Chondrocyte (in vitro differentiated cells): ENCODE results near the gene SPAM1. TPM values are rescaled to one million over a fixed set of nuclear protein-coding genes. Genes with fewer than 3 reads are reported as not detected.

Experiments used
- DNase-seq: peaks from one replicate; pipeline ENCODE4 v3.0.0; 2021; ENCODE audit warnings: mixed read lengths, low spot score
- H3K27ac Mint-ChIP-seq: one replicate; pipeline ENCODE4 v1.8.0; 2021; ENCODE audit warnings: mild to moderate bottlenecking, moderate library complexity, mixed read lengths; ENCODE audit not compliant: unreplicated experiment
- H3K27me3 Mint-ChIP-seq: 2 replicates; pipeline ENCODE4 v1.8.0; 2021; ENCODE audit warnings: low read depth, mixed read lengths
- H3K36me3 Mint-ChIP-seq: 2 replicates; pipeline ENCODE4 v1.8.0; 2021; ENCODE audit warnings: low read depth, mixed read lengths
- H3K4me1 Mint-ChIP-seq: 2 replicates; pipeline ENCODE4 v1.8.0; 2021; ENCODE audit warnings: low read depth, mild to moderate bottlenecking, mixed read lengths
- H3K4me3 Mint-ChIP-seq: one replicate; pipeline ENCODE4 v1.8.0; 2021; ENCODE audit warnings: mild to moderate bottlenecking, moderate library complexity, mixed read lengths; ENCODE audit not compliant: unreplicated experiment
- H3K9me3 Mint-ChIP-seq: 2 replicates; pipeline ENCODE4 v1.8.0; 2021; ENCODE audit warnings: low read depth, mixed read lengths
- total RNA-seq: library from RNA; stranded (reverse); gene quantifications from 3 replicates; pipeline ENCODE4 v1.2.1, GENCODE V29; 2021
- TF ChIP-seq, protein P1 (sequence below): fragments of 200-600 bp; sonication (generic); IDR thresholded peaks from 2 replicates; pipeline ENCODE4 v1.5.0; 2021; ENCODE audit warnings: antibody characterized with exemption, mild to moderate bottlenecking, moderate library complexity

The SPAM1 gene
- total RNA-seq, 1 donor from 2014 or later, result not detected

DNA sequence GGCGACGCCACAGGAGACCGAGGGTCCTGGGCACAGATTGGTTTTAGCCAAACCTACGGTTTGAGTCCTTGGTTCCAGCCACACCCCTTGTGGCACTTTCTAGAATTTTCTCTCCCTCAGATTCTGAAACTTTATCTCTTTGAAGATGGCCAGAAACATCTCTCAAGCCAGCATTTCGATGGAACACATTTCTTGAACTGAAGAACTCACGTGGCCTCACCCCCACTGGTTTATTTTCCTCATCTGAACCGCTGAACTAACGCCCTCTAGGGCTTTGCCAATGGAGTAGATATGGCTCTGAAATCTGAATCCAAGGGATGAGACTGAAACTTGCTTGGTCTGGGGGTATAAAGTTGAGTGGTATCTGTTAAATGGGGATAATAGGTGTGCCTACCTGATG lies 6.7 kb upstream of the SPAM1 start:
- Mint-ChIP-seq H3K36me3 (no peaks in the 10 kb centered on the region), H3K9me3 (no peaks in the 10 kb centered on the region), H3K27me3 (peaks cover 2% of the 10 kb centered on the region), H3K4me3 (no peak overlapping the region), H3K4me1 (no peaks in the 10 kb centered on the region), H3K27ac (no peak overlapping the region)
- TF ChIP-seq, protein P1, sequence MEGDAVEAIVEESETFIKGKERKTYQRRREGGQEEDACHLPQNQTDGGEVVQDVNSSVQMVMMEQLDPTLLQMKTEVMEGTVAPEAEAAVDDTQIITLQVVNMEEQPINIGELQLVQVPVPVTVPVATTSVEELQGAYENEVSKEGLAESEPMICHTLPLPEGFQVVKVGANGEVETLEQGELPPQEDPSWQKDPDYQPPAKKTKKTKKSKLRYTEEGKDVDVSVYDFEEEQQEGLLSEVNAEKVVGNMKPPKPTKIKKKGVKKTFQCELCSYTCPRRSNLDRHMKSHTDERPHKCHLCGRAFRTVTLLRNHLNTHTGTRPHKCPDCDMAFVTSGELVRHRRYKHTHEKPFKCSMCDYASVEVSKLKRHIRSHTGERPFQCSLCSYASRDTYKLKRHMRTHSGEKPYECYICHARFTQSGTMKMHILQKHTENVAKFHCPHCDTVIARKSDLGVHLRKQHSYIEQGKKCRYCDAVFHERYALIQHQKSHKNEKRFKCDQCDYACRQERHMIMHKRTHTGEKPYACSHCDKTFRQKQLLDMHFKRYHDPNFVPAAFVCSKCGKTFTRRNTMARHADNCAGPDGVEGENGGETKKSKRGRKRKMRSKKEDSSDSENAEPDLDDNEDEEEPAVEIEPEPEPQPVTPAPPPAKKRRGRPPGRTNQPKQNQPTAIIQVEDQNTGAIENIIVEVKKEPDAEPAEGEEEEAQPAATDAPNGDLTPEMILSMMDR, result no peak
- DNase-seq, result no peak

DNA sequence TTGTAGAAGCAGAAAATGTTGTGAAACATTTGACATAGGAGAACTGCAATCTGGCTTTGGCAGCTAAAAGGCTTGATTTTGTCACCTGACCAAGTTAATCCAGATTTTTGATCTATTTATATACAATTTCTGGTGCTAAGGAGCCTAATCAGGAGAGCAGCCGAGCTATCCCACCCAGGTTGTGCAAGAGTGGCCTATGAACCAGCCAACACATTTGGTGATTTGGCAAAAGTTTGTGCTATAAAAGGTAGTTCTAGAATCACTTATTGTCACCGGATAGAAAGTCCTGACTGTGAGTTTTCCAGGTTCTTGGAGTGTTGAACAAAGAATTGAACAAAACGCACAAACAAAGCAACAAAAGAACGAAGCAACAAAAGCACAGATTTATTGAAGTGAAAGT lies 1.4 kb upstream of the SPAM1 start:
- no peaks in the 10 kb centered on the region for H3K36me3 Mint-ChIP-seq
- no peaks in the 10 kb centered on the region for H3K4me1 Mint-ChIP-seq
- TF ChIP-seq, protein P1, result no peak
- H3K9me3 Mint-ChIP-seq, result no peaks in the 10 kb centered on the region
- no peak for DNase-seq
- H3K4me3 Mint-ChIP-seq, result no peak overlapping the region
- peaks cover 6% of the 10 kb centered on the region for H3K27me3 Mint-ChIP-seq
- H3K27ac Mint-ChIP-seq, result no peak overlapping the region

DNA sequence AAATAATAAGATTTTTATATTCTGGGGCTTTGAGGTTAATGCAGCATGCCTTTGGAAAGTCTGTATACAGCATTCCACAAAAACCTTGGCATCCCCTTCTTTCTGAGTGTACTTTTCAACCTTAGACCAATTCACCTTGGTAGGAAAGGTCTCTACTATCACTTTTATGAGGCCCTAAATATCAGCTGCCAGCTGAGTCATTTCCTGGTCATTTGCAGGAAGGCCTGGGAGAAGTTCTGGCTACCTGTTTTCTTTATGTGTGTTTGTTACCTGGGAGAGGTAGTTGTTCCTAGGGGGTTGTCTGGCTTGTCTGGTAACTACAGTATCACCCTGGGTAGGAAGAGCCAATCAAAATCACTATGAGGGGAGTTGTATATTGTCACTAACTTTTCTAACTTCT lies 4.1 kb downstream of the SPAM1 start:
- DNase-seq, result no peak
- H3K27ac Mint-ChIP-seq, result no peak overlapping the region
- TF ChIP-seq, protein P1, result no peak
- H3K4me1 Mint-ChIP-seq, result no peaks in the 10 kb centered on the region
- peaks cover under 1% of the 10 kb centered on the region for H3K9me3 Mint-ChIP-seq
- H3K36me3 Mint-ChIP-seq, result no peaks in the 10 kb centered on the region
- H3K4me3 Mint-ChIP-seq, result no peak overlapping the region
- peaks cover 6% of the 10 kb centered on the region for H3K27me3 Mint-ChIP-seq

DNA sequence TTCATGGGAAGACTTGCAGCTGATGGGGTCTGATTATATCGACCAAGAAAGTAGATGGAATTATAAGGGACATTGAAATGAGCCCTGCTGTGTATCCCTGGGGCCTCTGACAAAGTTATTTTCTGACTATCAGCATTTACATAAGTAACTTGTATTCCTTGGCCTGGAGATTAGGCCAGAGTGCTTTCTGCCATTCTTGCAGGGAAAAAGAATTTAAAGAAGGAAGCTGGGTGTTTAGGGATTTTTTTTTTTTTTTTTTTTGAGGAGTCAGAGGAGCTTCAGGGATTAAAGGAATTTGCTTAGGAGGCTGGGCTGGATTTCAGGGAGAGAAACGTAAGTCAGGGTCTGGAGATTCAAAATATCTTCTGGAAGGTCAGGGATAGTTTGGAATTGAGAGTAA lies 4.6 kb downstream of the SPAM1 start:
- Mint-ChIP-seq H3K4me3 (no peak overlapping the region), H3K36me3 (no peaks in the 10 kb centered on the region), H3K27ac (no peak overlapping the region), H3K27me3 (peaks cover 11% of the 10 kb centered on the region), H3K4me1 (no peaks in the 10 kb centered on the region), H3K9me3 (peaks cover 5% of the 10 kb centered on the region)
- TF ChIP-seq, protein P1, result no peak
- DNase-seq, result no peak

DNA sequence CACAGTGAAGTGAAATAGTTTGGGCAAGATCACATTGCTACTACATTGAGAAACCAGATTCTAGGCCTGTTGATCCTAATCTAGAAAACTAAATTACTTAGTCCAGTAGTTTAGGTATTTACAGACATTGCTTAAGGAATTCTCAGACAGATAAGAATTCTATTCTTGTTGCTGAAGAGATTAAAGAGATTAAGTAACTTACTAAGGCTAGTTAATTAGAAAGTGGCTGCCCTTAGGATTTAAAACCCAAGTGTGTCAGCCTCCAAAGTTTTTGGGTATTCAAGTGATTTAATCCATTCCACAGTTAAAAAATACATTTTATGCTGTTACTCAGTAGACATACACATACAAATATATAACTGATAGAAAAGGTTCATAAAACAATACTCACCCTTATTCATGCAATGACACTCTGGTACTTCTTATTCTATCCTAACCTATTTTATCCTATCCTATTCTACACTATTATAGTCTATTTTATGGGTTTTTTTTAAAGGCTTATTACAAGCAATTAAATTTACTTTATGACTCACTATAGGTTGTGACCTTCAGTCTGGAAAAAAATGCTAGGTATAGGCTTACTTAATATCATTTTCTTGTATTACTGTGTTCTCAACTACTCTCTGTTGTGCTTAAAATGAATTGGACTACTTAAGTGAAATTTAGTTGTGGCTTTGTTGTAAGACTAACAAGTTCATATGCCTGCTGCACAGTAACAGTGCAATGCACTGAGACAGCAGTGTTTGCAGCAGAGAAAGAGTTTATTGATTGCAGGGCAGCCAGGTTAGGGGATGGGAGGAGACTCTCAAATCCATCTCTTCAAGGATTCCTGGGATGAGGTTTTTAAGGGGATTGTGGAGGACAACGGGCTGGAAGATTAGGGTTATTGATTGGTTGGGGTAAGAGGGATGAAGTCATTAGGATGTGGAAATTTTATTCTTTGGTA lies 10.7 kb downstream of the SPAM1 start:
- TF ChIP-seq, protein P1, result no peak
- H3K27ac Mint-ChIP-seq, result no peak overlapping the region
- peaks cover 5% of the 10 kb centered on the region for H3K27me3 Mint-ChIP-seq
- no peak overlapping the region for H3K4me3 Mint-ChIP-seq
- H3K36me3 Mint-ChIP-seq, result no peaks in the 10 kb centered on the region
- H3K9me3 Mint-ChIP-seq, result peaks cover 11% of the 10 kb centered on the region
- H3K4me1 Mint-ChIP-seq, result no peaks in the 10 kb centered on the region
- no peak for DNase-seq
